ENCODE measurements around the gene CYB561D1.

- peak; percentile 90 for TF ChIP-seq CTCF (conservative IDR thresholded peaks at IDR 0.05; ENCODE audit: low read depth, low read length)
- TF ChIP-seq EZH2 (IDR thresholded peaks at IDR 0.05; ENCODE audit: borderline replicate concordance, low read depth, low read length, poor library complexity, severe bottlenecking) = no peak
Observed at GRCh38 chr1:109546311-109547109, 52.6 kb downstream of the CYB561D1 start.
